H1 (cell line): Measurements from ENCODE around the gene PPP2R3B. TPM values are rescaled to one million over a fixed set of nuclear protein-coding genes. Genes with fewer than 3 reads are reported as not detected.

Experiments used
- BACH1 ChIP-seq: IDR thresholded peaks from 2 replicates; pipeline ENCODE4 v1.6.1; 2012; ENCODE audit warnings: low read length, improper control_type of control experiment
- MAFK ChIP-seq: IDR thresholded peaks from 2 replicates; pipeline ENCODE4 v1.6.1; 2012; ENCODE audit warnings: low read depth, mild to moderate bottlenecking, improper control_type of control experiment, low read length
- RXRA ChIP-seq: IDR thresholded peaks from 2 replicates; pipeline ENCODE4 v1.6.1; 2011; ENCODE audit warnings: low read depth, mild to moderate bottlenecking, low read length, moderate library complexity; ENCODE audit not compliant: insufficient read depth
- SIN3A ChIP-seq, 2 experiments: IDR thresholded peaks in 1 of 2; conservative IDR thresholded peaks in 1 of 2; 2 replicates each; pipeline ENCODE4 v1.6.1; 2011 to 2012; ENCODE audit warnings: low read length in 2 of 2, improper control_type of control experiment in 1 of 2, low read depth in 1 of 2, mild to moderate bottlenecking in 1 of 2
- YY1 ChIP-seq: IDR thresholded peaks from 2 replicates; pipeline ENCODE4 v1.6.1; 2011; ENCODE audit warnings: low read depth, mild to moderate bottlenecking, low read length
- polyA plus RNA-seq, 7 experiments: library from polyadenylated mRNA; depleted of rRNA in 3 of 7; stranded (reverse) in 5 of 7; unstranded in 2 of 7; fragments of >200 nt in 5 of 7; fragments of 200-250 nt in 2 of 7; gene quantifications; 1 replicate in 5 of 7; 2 replicates in 1 of 7; 4 replicates in 1 of 7; pipeline versions ENCODE4 v1.2.1 to v1.2.3, GENCODE V29; 2011 to 2013; ENCODE audit warnings: missing spikeins in 2 of 7, mixed read lengths in 2 of 7
- total RNA-seq: library from RNA; stranded (reverse); fragmentation: NEBNext Ultra II Directional; extraction: Animal tissue kit (Norgen Biotek cat#: 25700); gene quantifications from 2 replicates; pipeline ENCODE4 v1.2.1, GENCODE V29; 2021

PPP2R3B gene
- total and polyA plus RNA-seq, 2 of the 8 experiments (the other 6 are each of a cell fraction or from before 2014, with no cell fraction given), result 47.6 to 86.7 TPM

DNA sequence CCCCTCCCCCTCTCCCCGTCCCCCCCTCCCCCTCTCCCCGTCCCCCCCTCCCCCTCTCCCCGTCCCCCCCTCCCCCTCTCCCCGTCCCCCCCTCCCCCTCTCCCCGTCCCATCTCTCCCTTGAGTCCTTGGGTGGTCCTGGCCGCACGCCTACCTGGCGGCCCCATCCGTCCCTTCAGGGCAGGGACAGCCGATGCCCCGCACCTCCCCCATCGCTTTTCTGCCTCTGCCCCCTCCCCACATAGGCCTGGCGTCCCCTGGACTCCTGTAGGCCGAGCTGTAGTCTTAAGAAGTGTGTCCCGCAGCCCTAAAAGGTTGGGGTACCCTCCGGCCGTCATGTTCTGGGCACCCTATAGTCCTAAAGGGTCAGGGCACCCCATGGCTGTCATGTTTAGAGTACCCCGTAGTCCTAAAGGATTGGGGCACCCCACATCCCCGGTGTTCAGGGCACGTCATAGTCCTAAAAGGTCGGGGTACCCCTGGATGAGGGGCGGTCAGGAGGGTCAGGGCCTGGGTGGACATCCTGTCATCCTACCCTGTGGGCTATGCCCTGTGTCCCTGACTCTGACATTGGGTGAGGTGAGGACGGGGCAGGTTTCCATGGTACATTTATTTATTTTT, 57.3 kb downstream of the PPP2R3B start (continued):
- TF ChIP-seq YY1 (no peak), MAFK (no peak), RXRA (no peak), SIN3A (conservative IDR thresholded peaks at IDR 0.05 in 1 of 2, IDR thresholded peaks at IDR 0.05 in 1 of 2; ENCODE audit: low read depth in 1 of 2, low read length in 2 of 2) (no peak), BACH1 (no peak)
